Esophagus muscularis mucosa (tissue), 4 donors: ENCODE results near the gene PCDH9. TPM values are rescaled to one million over a fixed set of nuclear protein-coding genes. Genes with fewer than 3 reads are reported as not detected.
A peak's percentile ranks its signal among the peaks of the same experiment; 100 is the strongest.
"Not testable (repeated sequence)": the region's sequence is repeated elsewhere in the genome, so short reads cannot be mapped to it uniquely, and the experiment has no call there.

Experiments
- DNase-seq: peaks from one replicate; pipeline ENCODE4 v3.0.0-alpha.2; 2017; ENCODE audit errors: extremely low spot score
- H3K27ac ChIP-seq, 4 donors: fragments of 200-600 bp; sonication (generic); replicated peaks in 1 of 4; 1 replicate in 3 of 4; 2 replicates in 1 of 4; pipeline ENCODE4 v1.5.1; 2016 to 2019; ENCODE audit warnings: mild to moderate bottlenecking in 1 of 4
- H3K27me3 ChIP-seq, 4 donors: fragments of 200-600 bp; sonication (generic); one replicate each; pipeline versions ENCODE4 v1.5.1 to v1.6.0; 2016 to 2019
- H3K36me3 ChIP-seq, 4 donors: fragments of 200-600 bp; sonication (generic); one replicate each; pipeline ENCODE4 v1.5.1; 2016 to 2019
- H3K4me1 ChIP-seq, 4 donors: fragments of 200-600 bp; sonication (generic); one replicate each; pipeline ENCODE4 v1.5.1; 2016 to 2019
- H3K4me3 ChIP-seq, 4 donors: fragments of 200-600 bp; sonication (generic); 1 replicate in 2 of 4; 2 replicates in 2 of 4; pipeline ENCODE4 v1.5.1; 2016 to 2019; ENCODE audit warnings: mild to moderate bottlenecking in 4 of 4, moderate library complexity in 1 of 4
- H3K9me3 ChIP-seq, 4 donors: fragments of 200-600 bp; sonication (generic); 1 replicate in 3 of 4; 2 replicates in 1 of 4; pipeline ENCODE4 v1.5.1; 2016 to 2019
- EP300 ChIP-seq: sonication (generic); formaldehyde crosslinking; IDR thresholded peaks from one replicate; pipeline ENCODE4 v1.6.1; 2017; ENCODE audit warnings: antibody characterized with exemption
- POLR2A ChIP-seq: fragments of 450-650 bp; IDR thresholded peaks from one replicate; pipeline ENCODE4 v1.6.1; 2017; ENCODE audit warnings: antibody characterized with exemption, moderate library complexity, mild to moderate bottlenecking, low read depth
- POLR2AphosphoS5 ChIP-seq, 2 donors: sonication (generic); formaldehyde crosslinking; IDR thresholded peaks; one replicate each; pipeline ENCODE4 v1.6.1; 2017; ENCODE audit warnings: antibody characterized with exemption in 2 of 2
- WGBS: methylation state at CpG from one replicate; pipeline ENCODE4 v1.1.5; 2018; 5-methylcytosine and 5-hydroxymethylcytosine counted together
- intact Hi-C: fragments of 100-400 bp; cut with DNase I; formaldehyde crosslinking; loops from one replicate; pipeline ENCODE4 v1.15.1; 2023
- total RNA-seq, 4 donors: library from RNA; depleted of rRNA; stranded (reverse); fragments of >200 nt; gene quantifications; one replicate each; pipeline versions ENCODE4 v1.1.0 to v1.2.1, GENCODE V29; 2016
- TF ChIP-seq, protein P1 (sequence below), 3 experiments: fragments of 200-600 bp in 2 of 3; fragments of 450-650 bp in 1 of 3; sonication (generic) in 2 of 3; IDR thresholded peaks; one replicate each; pipeline ENCODE4 v1.5.1; 2017 to 2019; ENCODE audit warnings: antibody characterized with exemption in 3 of 3, mild to moderate bottlenecking in 2 of 3, moderate library complexity in 1 of 3

The PCDH9 gene
- total RNA-seq, 4 donors from 2014 or later, result 33.8 to 81.8 (median 49.1) TPM

DNA sequence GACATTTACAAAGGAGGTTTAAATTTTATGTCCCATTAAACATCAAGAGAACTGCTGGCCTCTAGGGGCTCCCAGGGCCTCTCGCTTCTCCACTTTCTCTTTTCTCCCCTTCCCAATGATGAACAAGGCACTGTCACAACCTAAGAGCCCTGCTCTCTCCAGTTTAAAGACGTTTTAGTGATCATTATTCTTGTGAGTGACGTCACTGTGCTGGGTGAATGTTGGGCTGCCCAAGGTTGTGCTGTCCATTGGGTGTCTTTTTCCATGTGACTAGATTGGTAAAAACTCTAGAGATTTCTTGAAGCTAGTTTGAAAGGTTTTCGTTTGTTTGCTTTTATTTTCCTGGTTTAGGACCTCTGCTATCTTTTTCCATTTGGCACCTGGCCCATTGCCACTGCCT, 602.6 kb downstream of the PCDH9 start:
- intact Hi-C loops, result no loop called here
- 72% methylated on average over 4 of the region's 4 CpGs for WGBS
- TF ChIP-seq, protein P1, sequence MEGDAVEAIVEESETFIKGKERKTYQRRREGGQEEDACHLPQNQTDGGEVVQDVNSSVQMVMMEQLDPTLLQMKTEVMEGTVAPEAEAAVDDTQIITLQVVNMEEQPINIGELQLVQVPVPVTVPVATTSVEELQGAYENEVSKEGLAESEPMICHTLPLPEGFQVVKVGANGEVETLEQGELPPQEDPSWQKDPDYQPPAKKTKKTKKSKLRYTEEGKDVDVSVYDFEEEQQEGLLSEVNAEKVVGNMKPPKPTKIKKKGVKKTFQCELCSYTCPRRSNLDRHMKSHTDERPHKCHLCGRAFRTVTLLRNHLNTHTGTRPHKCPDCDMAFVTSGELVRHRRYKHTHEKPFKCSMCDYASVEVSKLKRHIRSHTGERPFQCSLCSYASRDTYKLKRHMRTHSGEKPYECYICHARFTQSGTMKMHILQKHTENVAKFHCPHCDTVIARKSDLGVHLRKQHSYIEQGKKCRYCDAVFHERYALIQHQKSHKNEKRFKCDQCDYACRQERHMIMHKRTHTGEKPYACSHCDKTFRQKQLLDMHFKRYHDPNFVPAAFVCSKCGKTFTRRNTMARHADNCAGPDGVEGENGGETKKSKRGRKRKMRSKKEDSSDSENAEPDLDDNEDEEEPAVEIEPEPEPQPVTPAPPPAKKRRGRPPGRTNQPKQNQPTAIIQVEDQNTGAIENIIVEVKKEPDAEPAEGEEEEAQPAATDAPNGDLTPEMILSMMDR (IDR thresholded peaks at IDR 0.05), result no peak
- no peak for TF ChIP-seq POLR2AphosphoS5 (IDR thresholded peaks at IDR 0.05)
- TF ChIP-seq EP300, result no peak
- TF ChIP-seq POLR2A, result no peak
- DNase-seq, result no peak
- H3K27me3 ChIP-seq, result no peaks in the 10 kb centered on the region
- no peaks in the 10 kb centered on the region for H3K36me3 ChIP-seq
- no peak overlapping the region for H3K27ac ChIP-seq
- H3K4me1 ChIP-seq, result no peaks in the 10 kb centered on the region
- no peak overlapping the region for H3K4me3 ChIP-seq
- H3K9me3 ChIP-seq, result no peaks in the 10 kb centered on the region

DNA sequence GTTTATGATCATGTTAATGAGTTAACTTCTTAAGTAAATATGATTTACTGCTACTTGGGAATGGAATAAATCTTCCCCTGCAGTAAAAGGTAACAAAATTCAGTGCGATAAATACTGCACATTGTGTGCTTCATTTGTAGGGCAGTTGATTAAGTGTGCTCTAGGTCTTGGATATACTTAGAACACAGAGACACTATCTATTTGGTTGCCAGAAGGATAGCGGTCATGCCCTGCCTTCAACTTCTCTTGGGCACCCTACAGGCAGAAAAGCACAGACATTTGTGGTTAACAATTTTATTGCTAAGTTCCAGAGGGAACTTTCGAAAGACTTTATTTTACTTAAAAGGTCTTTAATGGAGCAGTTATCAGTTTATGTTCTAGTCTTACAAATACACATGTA, 605.8 kb downstream of the PCDH9 start:
- 73% methylated on average over 3 of the region's 3 CpGs for WGBS
- H3K27me3 ChIP-seq, result no peaks in the 10 kb centered on the region
- H3K4me1 ChIP-seq, result no peaks in the 10 kb centered on the region
- H3K4me3 ChIP-seq, result no peak overlapping the region
- no peak overlapping the region for H3K27ac ChIP-seq
- no peak for DNase-seq
- H3K9me3 ChIP-seq, result no peaks in the 10 kb centered on the region
- H3K36me3 ChIP-seq, result no peaks in the 10 kb centered on the region
- intact Hi-C loops, result no loop called here
- TF ChIP-seq, protein P1 (IDR thresholded peaks at IDR 0.05), result no peak
- TF ChIP-seq POLR2A, result no peak

DNA sequence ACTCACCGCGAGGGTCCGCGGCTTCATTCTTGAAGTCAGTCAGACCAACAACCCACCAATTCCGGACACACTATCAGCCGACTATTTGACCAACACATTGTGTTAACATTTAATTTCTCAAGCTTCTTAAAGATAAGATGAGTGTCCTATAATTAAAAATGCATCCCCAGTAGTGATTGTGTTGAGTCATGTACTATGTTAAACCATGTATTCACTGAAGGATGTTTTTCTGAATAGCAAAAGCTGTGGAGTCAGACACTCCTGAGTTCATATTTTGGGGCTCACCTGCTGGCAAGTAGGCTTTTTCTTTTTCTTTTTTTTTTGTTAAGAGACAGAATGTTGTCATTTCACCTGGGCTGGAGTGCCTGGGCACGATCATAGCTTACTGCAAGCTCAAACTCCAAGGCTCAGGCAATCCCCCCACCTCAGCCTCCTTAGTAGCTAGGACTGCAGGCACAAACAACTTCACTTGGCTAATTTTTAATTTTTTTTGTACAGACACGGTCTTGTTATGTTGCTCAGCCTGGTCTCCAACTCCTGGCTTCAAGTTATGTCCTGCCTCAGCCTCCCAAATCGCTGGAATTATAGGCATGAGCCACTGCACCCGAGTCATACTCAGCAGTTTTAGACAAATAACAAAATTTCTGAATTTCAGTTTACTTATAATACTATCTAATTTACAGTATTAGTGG, 606.9 kb downstream of the PCDH9 start:
- Histone ChIP-seq H3K4me3 (no peak overlapping the region), H3K4me1 (no peaks in the 10 kb centered on the region), H3K9me3 (no peaks in the 10 kb centered on the region), H3K27ac (no peak overlapping the region), H3K36me3 (no peaks in the 10 kb centered on the region), H3K27me3 (no peaks in the 10 kb centered on the region)
- WGBS, result 97% methylated on average over 10 of the region's 10 CpGs
- no peak for DNase-seq
- intact Hi-C loops, result no loop called here
- no peak for TF ChIP-seq EP300
- TF ChIP-seq, protein P1 (IDR thresholded peaks at IDR 0.05), result no peak

DNA sequence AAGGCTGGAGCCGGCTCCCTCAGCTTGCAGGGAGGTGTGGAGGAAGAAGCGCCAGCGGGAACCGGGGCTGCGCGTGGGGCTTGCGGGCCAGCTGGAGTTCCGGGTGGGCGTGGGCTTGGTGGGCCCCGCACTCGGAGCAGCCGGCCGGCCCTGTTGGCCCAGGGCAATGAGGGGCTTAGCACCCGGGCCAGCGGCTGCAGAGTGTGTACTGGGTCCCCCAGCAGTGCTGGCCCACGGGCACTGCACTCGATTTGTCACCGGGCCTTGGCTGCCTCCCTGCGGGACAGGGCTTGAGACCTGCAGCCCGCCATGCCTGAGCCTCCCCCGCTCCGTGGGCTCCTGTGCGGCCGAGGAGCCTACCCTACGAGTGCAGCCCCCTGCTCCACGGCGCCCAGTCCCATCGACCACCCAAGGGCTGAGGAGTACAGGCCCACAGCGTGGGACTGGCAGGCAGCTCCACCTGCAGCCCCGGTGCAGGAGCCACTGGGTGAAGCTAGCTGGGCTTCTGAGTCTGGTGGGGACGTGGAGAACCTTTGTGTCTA, 608.2 kb downstream of the PCDH9 start:
- 97% methylated on average over 6 of the region's 31 CpGs for WGBS
- intact Hi-C loops, result not testable (repeated sequence)

DNA sequence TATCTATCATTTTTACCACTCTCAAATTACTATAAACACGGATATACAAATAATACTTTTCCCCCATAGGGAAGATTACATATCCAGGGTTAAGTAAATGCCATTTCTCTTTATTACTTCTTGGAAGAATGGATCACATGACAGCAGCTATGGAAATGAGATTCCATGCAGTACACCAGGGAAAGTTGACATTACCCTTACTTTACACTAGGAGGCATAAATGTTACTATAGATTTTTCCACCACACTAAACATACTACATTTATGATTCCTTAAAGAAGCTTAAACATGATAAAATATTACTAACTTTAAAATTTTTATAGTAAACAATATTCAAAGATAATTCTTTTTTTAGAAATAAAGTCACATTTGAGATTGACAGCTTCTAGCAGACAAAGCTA, 611.4 kb downstream of the PCDH9 start:
- 79% methylated on average over 1 of the region's 1 CpG for WGBS
- TF ChIP-seq, protein P1 (IDR thresholded peaks at IDR 0.05), result peak; percentile 11 to 37 (median 14)
- TF ChIP-seq POLR2AphosphoS5 (IDR thresholded peaks at IDR 0.05), result no peak
- intact Hi-C loops, result no loop called here

More for the DNA sequence above, 608.2 kb downstream of the PCDH9 start:
- not testable (repeated sequence) for H3K4me1 ChIP-seq, H3K27me3 ChIP-seq, H3K36me3 ChIP-seq, H3K27ac ChIP-seq, H3K4me3 ChIP-seq, H3K9me3 ChIP-seq, DNase-seq

More for the DNA sequence above, 611.4 kb downstream of the PCDH9 start:
- Histone ChIP-seq H3K4me1 (no peaks in the 10 kb centered on the region), H3K9me3 (no peaks in the 10 kb centered on the region), H3K27me3 (no peaks in the 10 kb centered on the region), H3K36me3 (no peaks in the 10 kb centered on the region), H3K4me3 (no peak overlapping the region), H3K27ac (no peak overlapping the region)
- DNase-seq, result no peak
